Retina (tissue), 1 donor: ENCODE data around the gene NUFIP2.
"Not testable (repeated sequence)": the region's sequence is repeated elsewhere in the genome, so short reads cannot be mapped to it uniquely, and the experiment has no call there.

ENCODE experiments used
- DNase-seq: peaks from one replicate; pipeline ENCODE4 v3.0.0-alpha.2; 2016

The NUFIP2 gene

DNA sequence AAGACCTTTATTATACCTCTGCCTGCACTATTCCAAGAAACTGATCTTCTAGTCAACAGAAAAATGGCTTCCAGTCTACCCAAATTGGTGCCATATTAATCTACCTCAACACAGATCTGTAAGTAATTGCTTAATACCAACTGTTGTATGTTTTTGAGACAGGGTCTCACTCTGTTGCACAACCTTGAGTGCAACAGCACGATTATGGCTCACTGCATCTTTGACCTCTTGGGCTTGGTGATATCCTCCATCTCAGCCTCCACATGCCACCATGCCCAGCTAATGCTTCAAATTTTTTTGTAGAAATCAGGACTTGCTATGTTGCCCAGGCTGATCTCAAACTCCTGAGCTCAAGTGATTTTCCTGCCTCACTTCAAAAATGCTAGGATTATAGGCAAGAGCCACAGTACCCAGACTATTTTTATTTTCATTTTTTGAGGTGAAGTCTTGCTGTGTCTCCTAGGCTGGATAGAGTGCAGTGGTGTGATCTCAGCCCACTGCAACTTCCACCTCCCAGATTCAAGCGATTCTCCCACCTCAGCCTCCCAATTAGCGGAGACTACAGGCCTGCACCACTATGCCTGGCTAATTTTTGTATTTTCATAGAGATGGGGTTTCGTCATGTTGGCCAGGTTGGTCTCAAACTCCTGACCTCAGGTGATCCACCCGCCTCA lies 14.4 kb downstream of the NUFIP2 start:
- no peak for DNase-seq

DNA sequence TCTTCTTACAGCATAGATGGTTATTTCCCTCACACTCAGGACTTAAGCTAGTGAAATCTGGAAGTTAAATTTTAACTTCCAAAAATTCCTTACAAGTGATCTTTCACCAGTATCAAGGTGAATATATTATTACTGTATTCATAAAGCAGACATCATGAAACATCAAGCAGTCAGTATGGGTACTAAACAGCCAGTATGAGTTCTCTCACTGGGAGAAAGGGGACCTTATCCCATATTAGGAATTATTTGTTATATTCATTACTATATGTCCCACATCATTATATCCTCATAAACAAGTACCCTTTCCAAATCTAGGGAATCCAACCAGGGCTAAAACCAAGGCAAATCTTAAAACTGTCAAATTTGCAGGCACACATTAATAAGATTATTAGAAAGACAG lies 15.3 kb downstream of the NUFIP2 start:
- no peak for DNase-seq

DNA sequence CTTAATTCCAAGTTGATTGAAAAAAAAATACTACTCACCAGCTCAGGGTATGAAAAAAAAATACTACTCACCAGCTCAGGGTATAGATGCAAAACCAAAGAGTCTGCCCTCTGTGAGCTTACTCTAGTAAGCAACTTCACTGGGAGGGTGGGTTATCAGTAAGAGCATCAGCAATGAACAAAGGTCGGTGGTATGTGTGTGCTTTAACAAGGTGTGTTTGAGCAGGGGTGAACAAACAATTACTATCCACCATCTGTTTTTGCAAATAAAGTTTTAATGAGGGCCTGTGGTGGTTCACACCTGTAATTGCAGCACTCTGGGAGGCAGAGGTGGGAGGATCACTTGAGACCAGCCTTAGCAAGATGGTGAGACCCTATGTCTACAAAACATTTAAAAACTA lies 20.0 kb downstream of the NUFIP2 start:
- DNase-seq: no peak

DNA sequence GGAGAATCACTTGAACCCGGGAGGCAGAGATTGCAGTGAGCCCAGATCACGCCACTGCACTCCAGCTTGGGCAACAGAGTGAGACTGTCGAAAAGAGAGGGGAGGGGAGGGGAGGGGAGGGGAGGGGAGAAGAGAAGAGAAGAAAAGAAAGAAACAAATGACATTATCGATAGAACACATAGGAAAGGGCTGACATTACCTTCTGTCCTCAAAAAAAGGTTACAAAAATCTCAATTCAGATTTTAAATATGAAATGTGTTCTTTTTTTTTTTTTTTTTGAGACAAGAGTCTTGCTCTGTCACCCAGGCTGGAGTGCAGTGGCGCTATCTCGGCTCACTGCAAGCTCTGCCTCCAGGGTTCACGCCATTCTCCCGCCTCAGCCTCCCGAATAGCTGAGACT lies 22.0 kb downstream of the NUFIP2 start:
- DNase-seq: not testable (repeated sequence)

DNA sequence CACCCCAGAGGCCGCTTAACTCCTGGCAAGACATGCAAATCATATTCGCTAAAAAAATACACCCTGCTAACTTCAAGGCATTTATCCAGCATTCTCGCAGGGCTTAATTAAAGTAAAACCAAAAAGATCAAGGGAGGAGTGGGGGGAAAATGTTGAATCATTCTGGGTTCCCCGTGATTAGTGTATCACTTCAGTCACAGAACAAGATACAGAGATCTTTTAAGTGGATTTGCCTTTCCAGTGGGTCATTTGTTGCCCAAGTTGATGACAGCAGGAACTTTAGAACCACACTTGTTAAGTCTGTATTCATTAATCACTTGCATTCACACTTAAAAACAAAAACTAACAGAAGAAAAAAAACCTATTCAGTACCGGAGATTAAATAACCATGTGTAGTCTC lies 30.0 kb downstream of the NUFIP2 start:
- DNase-seq: no peak

DNA sequence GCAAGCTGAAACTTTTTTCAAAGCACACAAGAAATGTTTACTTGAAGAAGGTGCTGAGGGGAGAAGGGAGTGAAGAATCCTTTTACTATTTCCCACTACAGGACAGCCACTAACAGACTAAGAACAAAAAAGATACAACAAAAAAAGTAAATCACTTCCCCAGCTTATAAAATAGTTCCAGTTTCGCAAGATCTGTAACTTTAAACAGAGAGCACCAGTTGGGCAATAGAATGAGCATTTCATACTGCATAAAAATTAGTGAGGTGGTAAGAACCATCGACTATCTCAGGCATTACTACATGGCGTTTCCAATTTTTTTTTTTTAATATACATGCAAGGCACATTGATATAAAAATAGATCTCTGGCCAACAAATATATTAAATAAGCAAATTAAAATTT lies 36.2 kb downstream of the NUFIP2 start:
- DNase-seq: no peak

DNA sequence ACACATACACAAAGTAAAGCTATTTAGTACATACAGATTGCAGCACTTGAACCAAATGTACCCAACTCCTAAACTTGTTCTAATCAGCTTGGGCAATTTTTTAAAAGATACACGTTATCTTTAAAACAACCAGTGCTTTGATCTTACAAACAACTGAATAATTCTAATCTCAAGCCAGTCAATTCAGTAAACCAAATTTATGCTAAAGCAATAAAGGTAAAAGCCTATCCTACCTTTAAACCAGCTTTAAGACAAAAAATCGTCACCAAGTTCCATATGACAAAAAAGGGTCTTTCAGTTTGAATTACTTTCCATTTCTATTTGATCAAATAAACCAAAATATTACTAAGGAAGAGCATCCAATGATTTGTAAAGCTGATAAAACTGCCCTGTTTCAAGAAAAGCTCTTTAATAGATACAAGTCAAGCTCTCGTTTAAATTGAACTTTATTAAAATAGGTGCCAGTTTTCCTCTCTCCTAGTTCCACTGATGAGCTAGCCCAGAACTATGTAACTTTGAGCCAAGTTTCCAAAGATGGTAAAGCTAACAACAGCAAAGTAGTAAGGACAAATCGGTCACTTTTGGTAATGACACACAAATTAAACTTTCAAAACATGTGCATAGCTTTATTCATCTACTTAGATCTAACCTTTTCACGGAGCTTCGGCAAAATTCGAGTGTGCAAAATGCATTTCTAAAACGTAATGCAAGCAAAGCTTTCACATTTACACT lies 37.0 kb downstream of the NUFIP2 start:
- DNase-seq: no peak

DNA sequence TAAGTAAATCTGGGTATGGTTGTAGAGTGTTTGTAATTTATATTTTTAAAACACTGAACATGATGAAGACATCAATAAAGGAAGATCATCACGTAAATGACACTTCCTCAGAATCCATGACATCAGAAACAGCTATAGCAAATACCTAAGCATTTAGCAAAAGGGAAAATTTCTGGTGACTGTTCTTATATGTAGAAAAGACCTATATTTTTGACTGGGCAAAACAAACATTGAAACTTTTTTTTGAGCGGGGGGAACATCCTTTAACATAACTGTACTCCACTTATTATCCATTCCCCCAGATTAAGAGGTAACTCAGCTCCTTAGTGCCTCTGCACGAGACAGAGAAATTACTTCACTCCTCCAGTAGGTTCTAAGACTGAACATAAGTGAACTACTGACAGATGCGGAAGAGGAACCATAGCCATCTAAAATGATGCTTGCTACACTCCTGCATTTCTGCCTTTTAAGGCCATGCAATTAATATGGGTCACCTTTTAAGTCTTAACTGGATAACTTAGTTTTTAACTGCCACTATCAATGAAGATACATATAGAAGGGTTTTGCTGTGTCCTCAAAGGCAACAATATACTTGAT lies 37.9 kb downstream of the NUFIP2 start:
- no peak for DNase-seq

DNA sequence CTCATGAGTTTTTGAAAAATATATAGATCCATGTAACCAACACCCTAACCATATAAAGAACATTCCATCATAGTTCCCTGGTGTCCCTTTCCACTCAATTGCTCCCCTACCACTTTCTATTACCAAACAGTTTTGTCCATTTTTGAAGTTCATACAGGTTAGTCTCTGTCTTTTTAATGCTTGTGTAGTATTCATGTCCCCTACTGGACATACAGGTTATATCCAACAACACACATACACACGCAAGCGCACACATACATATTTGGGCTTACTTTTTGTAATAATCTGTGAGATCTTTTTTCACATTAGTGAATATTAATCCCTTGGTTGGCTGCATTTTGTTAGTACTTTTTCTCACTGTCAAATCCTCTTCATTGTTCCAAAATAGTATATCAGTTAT lies 40.9 kb downstream of the NUFIP2 start:
- no peak for DNase-seq

DNA sequence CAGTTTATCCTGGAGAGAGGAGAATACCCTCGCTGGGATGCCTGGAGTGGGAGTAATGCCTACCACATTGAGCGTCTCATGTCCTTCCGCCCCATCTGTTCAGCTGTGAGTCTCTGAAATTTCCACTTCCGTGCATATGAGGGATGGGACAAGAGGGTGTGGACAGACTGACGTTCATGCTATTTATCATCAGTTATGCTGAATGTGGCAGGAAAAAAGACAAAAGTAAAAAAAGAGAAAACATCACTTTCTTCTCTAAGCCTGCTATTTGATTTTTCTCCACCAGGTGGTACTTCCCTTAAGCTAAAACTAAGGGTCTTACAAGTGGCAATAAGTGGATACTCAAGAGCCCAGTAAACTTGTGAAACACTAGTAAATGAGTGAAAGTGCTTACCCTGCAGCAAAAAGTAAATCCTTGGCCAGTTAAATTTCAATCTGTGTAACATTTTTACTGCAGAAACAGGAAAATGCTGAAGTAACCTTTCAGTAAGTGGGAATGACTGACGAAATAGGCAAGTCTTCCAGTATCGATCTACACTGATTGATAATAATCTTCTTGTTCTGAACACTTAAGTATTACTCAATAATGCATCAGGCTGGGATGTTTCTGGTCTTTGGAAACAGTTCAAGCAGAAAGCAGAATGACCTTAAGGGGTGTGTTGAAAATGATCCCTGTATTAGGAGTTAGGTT lies 41.7 kb downstream of the NUFIP2 start:
- no peak for DNase-seq

DNA sequence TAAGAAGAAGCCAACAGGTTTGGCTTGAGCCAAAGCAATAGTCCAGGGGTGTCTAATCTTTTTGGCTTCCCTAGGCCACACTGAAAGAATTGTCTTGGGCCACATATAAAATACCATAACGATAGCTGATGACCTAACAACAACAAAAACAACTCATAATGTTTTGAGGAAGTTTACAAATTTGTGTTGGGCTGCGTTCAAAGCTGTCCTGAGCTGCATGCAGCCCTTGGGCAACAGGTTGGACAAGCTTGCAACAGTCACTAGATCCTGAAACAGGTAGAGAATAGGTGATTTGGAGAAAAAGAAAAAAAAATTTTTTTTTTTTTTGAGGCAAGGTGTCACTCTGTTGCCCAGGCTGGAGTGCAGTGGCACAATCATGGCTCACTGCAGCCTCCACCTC lies 42.8 kb downstream of the NUFIP2 start:
- DNase-seq: no peak

DNA sequence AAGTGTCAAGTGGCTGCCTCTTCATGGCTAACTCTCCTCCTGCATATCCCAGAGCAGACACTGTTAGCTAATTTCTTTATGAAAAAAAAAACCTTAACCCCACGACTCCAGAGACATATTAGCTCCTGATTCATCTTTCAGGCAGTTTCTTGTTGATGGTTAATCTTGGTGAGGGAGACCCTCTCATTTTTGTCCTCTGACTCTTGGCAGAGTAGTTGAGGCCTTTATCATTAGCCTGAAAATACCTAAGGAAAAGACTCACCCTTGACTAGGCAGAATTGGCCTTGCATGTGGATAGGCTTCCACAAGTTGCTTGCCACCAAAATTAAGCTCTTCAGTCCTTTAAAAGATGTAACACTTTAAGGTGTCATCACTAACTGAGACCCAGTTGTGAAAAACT lies 43.3 kb downstream of the NUFIP2 start:
- no peak for DNase-seq

DNA sequence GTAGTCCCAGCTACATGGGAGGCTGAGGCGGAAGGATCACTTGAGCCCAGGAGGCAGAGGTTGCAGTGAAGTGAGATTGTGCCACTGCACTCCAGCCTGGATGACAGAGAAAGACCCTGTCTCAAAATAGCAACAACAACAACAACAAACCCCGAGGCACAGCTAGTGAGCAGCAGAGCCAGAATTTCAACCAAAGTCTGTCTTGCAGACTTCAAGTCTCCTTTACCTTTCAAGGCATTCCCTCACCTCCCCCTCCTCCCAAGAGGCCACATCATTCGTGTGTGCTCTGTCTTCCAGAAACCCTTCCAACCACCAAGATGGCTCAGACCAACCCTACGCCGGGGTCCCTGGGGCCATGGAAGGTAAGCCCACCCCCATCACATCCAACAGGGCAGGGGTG lies 45.1 kb downstream of the NUFIP2 start:
- DNase-seq: no peak

DNA sequence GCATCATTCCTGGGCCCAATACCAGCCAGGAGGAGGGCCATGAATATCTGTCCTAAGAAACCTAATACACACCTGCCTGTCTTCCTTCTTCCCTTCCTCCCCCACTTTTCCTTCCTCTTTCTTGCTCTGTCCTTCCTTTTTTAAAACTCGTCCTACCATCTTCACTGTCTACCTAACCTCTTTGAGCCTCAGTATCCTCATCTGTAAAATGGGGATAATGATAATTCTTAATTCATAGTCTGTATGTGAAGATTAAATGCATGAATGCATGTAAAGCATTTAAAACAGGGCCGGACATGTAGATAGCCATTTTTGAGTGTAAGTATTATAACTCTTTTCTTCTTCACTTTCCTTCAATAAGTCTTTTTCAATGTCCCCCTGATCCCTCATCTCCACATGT lies 46.7 kb downstream of the NUFIP2 start:
- no peak for DNase-seq

DNA sequence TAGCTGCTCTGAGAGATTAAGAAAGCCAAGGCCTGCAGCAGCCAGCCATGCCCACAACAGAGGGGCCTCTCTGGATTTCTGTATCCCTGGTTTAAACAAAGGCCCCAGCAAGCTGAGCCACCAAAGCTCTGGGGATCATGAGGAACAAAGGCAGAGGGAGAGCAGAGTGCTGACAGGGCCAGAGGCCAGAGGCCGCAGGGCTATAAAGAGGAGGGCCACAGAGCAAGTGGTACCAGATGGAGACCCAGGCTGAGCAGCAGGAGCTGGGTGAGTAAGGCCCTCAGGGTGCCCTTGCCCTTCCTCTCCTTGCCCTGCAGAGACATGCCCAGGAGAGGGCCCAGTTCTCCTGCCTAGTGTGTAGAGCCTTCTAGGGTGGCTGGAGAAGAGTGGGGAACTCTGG lies 47.3 kb downstream of the NUFIP2 start, which contains the start of gene CRYBA1:
TSS of gene CRYBA1 (plus strand) at position 232 of the 400 bp plus-strand sequence. CDS start at position 237, 5 bp downstream.
- peak; percentile 27 for DNase-seq

DNA sequence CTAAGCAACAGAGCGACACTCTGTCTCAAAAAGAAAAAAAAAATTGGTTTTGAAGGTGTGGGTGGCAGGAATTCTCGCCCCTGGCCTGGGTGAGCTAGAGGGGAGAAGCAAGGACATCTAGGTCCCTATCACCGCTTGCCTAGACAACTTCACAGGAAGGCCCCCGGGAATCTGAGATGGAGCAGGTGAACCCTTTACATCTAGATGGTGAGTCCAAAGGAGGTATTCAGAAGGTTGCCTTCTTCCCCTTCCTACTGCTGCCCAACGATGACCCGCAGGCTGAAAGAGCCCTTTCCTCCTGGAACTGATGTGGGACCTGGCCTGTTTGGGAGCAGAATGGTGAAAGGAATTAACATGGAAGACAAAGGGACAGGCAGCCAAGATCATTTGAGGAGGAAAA lies 48.5 kb downstream of the NUFIP2 start:
- no peak for DNase-seq

DNA sequence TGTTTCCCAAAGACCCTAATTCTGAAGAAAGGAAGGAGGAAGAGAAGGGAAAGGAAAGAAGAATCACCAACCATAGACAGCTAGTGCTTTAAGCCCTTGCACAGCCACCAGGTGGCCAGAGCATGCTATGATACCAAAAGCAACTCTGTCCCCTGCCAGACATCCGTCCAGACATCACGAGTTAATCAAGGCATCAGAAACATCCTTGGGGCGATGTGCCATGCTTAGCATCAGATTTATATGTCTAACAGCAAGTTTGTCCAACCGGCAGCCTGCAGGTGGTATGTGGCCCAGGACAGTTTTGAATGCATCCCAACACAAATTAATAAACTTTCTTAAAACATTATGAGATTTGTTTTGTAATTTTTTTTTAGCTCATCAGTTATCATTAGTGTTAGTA lies 50.2 kb downstream of the NUFIP2 start:
- DNase-seq: no peak

DNA sequence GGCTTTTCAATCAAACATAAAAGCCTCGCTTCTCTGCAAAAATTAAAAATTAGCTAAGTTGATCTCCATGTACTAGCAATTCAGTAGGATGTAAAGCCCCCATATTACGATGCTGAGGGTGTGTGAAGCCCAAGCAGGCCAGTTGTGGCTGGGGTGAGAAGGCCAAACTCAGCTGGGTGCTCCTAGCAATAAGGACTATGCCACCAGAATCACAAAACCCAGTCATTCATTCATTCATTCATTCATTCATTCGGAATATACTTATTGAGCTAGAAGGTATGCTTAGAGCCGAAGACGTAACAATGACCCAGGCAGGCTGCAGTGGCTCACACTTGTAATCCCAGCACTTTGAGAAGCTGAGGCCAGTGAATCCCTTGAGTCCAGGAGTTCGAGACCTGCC lies 51.2 kb downstream of the NUFIP2 start:
- no peak for DNase-seq

DNA sequence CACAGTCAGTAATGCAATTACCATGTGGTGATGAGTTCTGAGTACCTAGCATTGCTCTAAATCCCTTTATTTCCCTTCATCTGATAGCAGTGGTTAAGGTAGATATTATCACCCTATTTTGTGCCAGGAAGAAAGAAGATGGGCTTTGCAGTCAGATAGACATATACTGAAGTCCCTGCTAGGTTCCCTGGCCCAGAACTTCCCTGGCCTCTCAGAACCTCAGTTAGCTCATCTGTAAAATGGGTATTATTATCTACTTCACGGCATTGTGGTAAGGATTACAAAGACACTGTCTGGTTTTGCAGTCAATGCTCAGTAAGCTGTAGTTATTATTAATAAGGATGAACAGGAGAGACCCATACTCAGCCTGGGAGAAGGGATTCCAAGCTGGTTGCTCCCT lies 51.9 kb downstream of the NUFIP2 start:
- DNase-seq: no peak

DNA sequence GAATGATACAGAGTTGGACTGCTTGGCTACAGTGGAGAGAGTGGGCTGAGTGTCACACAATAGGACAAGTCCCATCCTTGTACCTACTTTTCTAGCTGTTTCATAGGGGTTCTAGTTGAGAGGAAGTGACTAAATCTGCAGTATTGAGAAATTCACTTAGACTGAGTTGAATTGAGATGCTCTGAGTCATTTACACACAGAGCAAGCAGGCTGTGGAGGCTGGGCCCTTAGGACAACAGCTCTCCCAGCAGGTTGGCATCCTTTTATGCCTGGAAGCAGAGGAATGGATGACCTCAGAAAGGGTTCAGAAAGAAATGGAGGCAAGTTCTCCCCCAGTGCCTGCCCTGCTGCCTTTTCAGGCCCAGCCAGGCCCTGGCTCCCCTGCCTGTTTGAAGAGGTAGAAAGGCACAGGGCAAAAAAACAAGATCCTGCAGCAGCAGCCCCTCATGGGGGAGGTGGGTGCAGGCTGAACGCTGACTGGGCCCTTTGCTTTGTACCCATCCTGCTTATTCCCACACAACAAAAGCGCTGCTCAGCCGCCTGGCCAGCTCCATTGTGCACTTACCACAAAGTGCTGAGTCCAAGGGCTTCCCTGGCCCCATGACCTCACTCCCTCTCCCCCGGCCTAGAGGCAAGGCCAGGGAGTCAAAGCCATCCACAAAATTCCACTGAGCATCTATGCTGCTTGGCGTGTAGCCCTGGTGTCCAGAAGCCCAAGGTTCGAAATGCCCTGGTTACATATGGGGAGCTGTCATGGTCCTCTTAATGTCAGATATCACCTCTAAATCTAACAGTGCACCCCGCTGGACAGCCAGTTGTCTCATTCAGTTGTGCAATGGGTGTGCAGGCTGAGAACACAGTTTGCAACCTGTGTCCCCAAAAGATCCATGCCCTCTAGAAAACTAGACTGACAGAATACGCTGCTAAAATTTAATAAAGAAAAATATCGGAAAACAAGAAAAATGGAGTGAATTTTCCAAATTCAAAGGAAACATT lies 52.7 kb downstream of the NUFIP2 start:
- DNase-seq: peak; percentile 60

DNA sequence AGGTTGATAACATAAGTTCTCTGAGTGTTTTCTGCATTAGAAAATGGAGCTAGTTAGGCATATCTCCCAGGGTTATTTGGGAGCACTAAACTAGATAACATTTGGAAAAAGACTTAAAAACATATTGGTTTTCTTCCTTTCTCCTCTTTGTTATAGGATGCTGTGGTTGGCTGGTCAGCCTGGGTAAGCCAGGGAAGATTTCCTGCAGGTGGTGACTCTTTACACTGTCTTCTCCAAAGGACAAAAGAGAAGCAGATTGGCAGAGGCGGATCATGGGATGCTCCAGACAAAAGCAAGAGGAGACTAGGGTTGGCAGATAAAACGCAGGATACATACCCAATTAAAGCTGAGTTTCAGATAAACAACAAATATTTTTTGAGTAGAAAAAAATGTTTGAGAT lies 53.5 kb downstream of the NUFIP2 start:
- peak; percentile 17 for DNase-seq

DNA sequence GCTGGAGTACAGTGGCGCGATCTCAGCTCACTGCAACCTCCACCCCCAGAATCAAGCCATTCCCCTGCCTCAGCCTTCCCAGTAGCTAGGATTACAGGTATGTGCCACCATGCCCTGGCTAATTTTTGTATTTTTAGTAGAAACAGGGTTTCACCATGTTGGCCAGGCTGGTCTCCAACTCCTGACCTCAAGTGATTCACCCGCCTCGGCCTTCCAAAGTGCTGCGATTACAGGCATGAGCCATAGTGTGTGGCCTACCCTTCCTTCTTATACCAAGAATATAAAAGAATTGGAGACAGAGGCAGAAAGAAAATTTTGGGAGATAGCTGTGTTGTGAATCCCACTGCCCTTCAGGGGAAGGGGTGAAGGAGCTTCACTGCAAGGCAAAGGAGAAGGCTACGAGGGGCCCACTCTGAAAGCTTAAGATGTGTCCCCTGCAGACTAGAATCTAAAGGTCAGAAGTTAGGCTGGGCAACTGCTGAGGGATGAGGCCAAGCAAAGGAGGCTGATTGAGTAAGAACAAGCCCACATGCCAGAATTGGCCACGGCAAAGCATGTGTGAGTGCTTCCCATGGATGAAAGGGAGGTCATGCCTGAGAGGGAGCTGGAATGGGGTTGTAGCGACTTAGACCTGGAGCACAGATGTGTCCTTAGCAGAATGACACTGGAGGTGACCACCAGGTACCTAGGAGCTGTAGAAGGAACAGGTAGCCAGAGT lies 55.7 kb downstream of the NUFIP2 start:
- no peak for DNase-seq
